Measurements from ENCODE around the gene CRYAB.

GRCh38 chr11:111941963-111942362 lies 30.4 kb upstream of the CRYAB start:
- TF ChIP-seq CTCF (IDR thresholded peaks at IDR 0.05) (no peak), POLR2A (IDR thresholded peaks at IDR 0.05) (no peak), POLR2AphosphoS5 (IDR thresholded peaks at IDR 0.05) (no peak), EP300 (IDR thresholded peaks at IDR 0.05) (no peak)

All from stomach (tissue), 4 donors.